HG02852 (cell line): ENCODE measurements around the gene LRRC4C.

Experiments
- ATAC-seq: cut with Tn5 transposase; IDR thresholded peaks from one replicate; pipeline ENCODE4 v1.9.1; 2021; ENCODE audit warnings: mild to moderate bottlenecking, moderate library complexity; ENCODE audit not compliant: unreplicated experiment

LRRC4C gene

GRCh38 chr11:40393511-40393910, 1065.9 kb downstream of the LRRC4C start:
- ATAC-seq = no peak

- no peak for ATAC-seq
Observed at GRCh38 chr11:40391679-40392078, 1067.8 kb downstream of the LRRC4C start.

GRCh38 chr11:40388097-40388818, 1071.2 kb downstream of the LRRC4C start:
- ATAC-seq = no peak

GRCh38 chr11:40387240-40387980, 1072.0 kb downstream of the LRRC4C start:
- ATAC-seq = no peak

GRCh38 chr11:40384991-40385390, 1074.5 kb downstream of the LRRC4C start:
- ATAC-seq = no peak

GRCh38 chr11:40381481-40381880, 1078.0 kb downstream of the LRRC4C start:
- no peak for ATAC-seq

GRCh38 chr11:40380835-40381234, 1078.6 kb downstream of the LRRC4C start:
- no peak for ATAC-seq

GRCh38 chr11:40376331-40376730, 1083.1 kb downstream of the LRRC4C start:
- ATAC-seq = no peak

- no peak for ATAC-seq
Observed at GRCh38 chr11:40370821-40371616, 1088.4 kb downstream of the LRRC4C start.

- ATAC-seq = no peak
Observed at GRCh38 chr11:40360206-40360798, 1099.2 kb downstream of the LRRC4C start.

- ATAC-seq = no peak
Observed at GRCh38 chr11:40354121-40354520, 1105.3 kb downstream of the LRRC4C start.

- no peak for ATAC-seq
Observed at GRCh38 chr11:40340911-40341310, 1118.5 kb downstream of the LRRC4C start.

- ATAC-seq = no peak
Observed at GRCh38 chr11:40338739-40339138, 1120.7 kb downstream of the LRRC4C start.

GRCh38 chr11:40338062-40338461, 1121.4 kb downstream of the LRRC4C start:
- no peak for ATAC-seq

- ATAC-seq = no peak
Observed at GRCh38 chr11:40337118-40337517, 1122.3 kb downstream of the LRRC4C start.

- ATAC-seq = no peak
Observed at GRCh38 chr11:40328890-40329614, 1130.4 kb downstream of the LRRC4C start.

GRCh38 chr11:40323241-40323640, 1136.2 kb downstream of the LRRC4C start:
- ATAC-seq = no peak

GRCh38 chr11:40321537-40321936, 1137.9 kb downstream of the LRRC4C start:
- ATAC-seq = no peak

GRCh38 chr11:40316171-40316570, 1143.3 kb downstream of the LRRC4C start:
- ATAC-seq = no peak

GRCh38 chr11:40315122-40315521, 1144.3 kb downstream of the LRRC4C start:
- ATAC-seq = no peak

GRCh38 chr11:40314327-40314726, 1145.1 kb downstream of the LRRC4C start:
- no peak for ATAC-seq
